ENCODE results near the gene KRT75. TPM values are rescaled to one million over a fixed set of nuclear protein-coding genes. Genes with fewer than 3 reads are reported as not detected.
"Not testable (repeated sequence)": the region's sequence is repeated elsewhere in the genome, so short reads cannot be mapped to it uniquely, and the experiment has no call there.

Gene KRT75
- polyA plus RNA-seq (ENCODE audit: insufficient read length in 3 of 3): not detected
- long read RNA-seq, donor 1: 0 reads
- long read RNA-seq, donor 2: 0 reads
- long read RNA-seq, donor 3: 0 reads
- long read RNA-seq, donor 4: 0 reads
- long read RNA-seq, donor 5: 0 reads
- long read RNA-seq, donor 6: 0 reads
- long read RNA-seq, donor 7: 0 reads
- long read RNA-seq, donor 8: 0 reads
- long read RNA-seq, donor 9: 0 reads
- long read RNA-seq, donor 10: 0 reads
- long read RNA-seq, donor 11: 0 reads
- long read RNA-seq, donor 12: 0 reads
- long read RNA-seq, donor 13: 0 reads
- long read RNA-seq, donor 14: 0 reads
- long read RNA-seq, donor 15: 0 reads
- long read RNA-seq, donor 16: 0 reads

DNA sequence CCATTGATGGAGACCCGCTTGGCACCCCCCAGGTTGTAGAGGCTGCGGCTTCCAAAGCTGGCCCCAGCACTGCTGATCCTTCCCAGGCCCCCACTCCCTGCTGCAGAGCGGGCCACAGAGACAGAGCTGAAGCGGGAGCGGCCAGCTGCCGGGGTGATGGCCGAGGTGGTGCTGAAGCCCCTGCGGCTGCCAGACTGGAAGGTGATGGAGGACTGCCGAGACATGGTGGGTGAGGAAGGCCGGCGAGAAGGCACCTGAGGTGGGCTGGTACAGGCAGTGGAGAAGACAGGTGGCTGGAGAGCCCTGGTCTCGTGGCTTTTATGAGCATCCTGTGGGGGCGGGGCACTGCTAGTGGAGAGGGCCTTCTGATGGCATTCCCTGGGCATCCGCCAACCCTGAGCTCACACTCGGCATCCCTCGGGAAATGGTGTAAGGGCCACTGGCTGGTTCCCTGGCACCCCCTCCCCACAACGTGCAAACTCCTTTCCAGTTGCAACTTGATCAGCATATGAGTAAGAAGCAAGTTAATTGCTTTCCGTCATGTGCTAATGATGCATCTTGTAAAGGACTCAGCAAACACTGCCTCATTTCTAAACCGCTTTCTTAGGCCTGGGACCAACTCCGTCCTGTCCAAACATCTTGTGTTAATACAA, at the start of gene KRT75:
TSS of gene KRT75 (minus strand) at position 291 of the 653 bp plus-strand sequence. CDS start at position 224, 67 bp downstream.
- DNase-seq (ENCODE audit: extremely low read depth in 1 of 11, low read depth in 9 of 11, low spot score in 4 of 11): no peak

DNA sequence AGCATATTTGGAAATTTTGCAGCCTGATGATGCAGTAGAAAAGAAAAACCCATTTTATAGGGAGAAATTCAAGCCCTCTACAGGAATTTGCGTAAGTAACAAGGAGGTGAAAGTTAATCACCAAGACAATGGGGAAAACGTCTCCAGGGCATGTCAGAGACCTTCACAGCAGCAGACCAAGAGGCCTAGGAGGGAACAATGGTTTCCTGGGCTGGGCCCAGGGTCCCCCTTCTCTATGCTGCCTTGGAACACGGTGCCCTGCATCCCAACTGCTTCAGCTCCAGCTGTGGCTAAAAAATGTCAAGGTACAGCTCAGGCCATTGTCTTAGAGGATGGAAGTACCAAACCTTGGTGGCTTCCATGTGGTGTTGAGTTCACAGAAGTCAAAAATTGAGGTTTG, 45.9 kb upstream of the KRT75 start:
- DNase-seq (ENCODE audit: extremely low read depth in 1 of 11, low read depth in 9 of 11, low spot score in 4 of 11): no peak

GRCh38 chr12:52477651-52478050, 43.5 kb upstream of the KRT75 start:
- no peak for DNase-seq (ENCODE audit: extremely low read depth in 1 of 11, low read depth in 9 of 11, low spot score in 4 of 11)

GRCh38 chr12:52474212-52474611, 40.0 kb upstream of the KRT75 start:
- no peak for DNase-seq (ENCODE audit: extremely low read depth in 1 of 11, low read depth in 9 of 11, low spot score in 4 of 11)

DNA sequence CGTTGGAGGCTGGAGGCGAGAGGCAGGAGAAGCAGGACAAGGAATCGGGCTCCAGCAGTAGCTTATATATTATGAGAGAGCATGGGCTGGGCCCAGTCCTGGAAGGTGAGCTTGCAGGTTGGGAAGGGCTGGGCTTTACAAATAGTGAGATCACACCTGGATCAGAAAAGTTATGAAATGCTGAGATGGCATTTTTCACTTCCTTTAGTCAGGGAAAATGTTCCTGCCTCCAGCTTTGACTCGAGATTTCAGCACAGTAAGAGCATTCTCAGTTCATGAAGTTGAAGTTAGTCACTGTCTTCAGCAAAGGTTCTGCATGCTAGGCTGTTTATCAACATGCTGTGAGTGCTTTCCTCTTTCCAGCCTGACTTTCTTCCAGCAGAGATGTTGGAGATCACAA, 39.6 kb upstream of the KRT75 start, which contains the start of gene KRT6C:
TSS of gene KRT6C (minus strand) at position 38 of the 400 bp plus-strand sequence. CDS start 68 bp downstream, outside the sequence.
- no peak for DNase-seq (ENCODE audit: extremely low read depth in 1 of 11, low read depth in 9 of 11, low spot score in 4 of 11)

DNA sequence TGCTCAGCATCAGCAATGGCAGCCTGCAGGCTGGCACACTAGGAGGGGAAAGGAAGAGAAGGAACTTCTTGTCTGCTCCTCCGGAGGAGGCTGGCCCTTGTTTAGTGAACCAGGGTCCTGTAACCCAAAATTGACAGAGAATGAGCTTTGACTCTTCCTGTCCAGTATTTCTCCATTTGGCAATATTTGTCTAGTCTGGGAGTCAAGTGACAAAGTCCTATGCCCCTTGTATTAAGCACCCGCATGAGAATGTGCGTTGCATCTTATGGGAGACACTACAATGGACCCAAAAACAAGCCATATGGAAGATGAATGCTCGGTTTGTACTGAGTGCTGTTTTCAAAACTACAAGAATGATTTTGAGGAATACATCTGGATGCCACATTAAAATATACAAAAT, 35.7 kb upstream of the KRT75 start:
- no peak for DNase-seq (ENCODE audit: extremely low read depth in 1 of 11, low read depth in 9 of 11, low spot score in 4 of 11)

GRCh38 chr12:52464897-52465296, 30.7 kb upstream of the KRT75 start:
- DNase-seq (ENCODE audit: extremely low read depth in 1 of 11, low read depth in 9 of 11, low spot score in 4 of 11): no peak

GRCh38 chr12:52461693-52462092, 27.5 kb upstream of the KRT75 start:
- no peak for DNase-seq (ENCODE audit: extremely low read depth in 1 of 11, low read depth in 9 of 11, low spot score in 4 of 11)

GRCh38 chr12:52458861-52459260, 24.7 kb upstream of the KRT75 start:
- DNase-seq (ENCODE audit: extremely low read depth in 1 of 11, low read depth in 9 of 11, low spot score in 4 of 11): no peak

DNA sequence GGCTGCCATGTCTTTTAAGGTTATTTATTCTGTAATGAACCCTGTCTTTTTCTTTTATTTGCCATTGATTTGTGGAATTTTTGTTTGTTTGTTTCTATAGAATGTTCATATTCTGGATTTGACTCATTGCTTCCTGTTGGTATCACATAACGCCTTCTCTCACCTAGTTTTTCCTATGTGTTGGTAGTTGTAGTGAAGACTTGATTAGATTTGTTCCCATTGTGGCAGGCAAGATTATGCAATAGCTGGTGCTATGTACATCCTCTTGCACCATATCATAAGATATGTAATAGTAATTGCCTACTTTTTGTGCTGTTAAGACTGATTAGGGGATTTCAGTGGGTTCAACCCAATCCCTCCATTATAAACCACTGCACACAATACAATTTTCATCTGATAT, 21.6 kb upstream of the KRT75 start:
- DNase-seq (ENCODE audit: extremely low read depth in 1 of 11, low read depth in 9 of 11, low spot score in 4 of 11): no peak

DNA sequence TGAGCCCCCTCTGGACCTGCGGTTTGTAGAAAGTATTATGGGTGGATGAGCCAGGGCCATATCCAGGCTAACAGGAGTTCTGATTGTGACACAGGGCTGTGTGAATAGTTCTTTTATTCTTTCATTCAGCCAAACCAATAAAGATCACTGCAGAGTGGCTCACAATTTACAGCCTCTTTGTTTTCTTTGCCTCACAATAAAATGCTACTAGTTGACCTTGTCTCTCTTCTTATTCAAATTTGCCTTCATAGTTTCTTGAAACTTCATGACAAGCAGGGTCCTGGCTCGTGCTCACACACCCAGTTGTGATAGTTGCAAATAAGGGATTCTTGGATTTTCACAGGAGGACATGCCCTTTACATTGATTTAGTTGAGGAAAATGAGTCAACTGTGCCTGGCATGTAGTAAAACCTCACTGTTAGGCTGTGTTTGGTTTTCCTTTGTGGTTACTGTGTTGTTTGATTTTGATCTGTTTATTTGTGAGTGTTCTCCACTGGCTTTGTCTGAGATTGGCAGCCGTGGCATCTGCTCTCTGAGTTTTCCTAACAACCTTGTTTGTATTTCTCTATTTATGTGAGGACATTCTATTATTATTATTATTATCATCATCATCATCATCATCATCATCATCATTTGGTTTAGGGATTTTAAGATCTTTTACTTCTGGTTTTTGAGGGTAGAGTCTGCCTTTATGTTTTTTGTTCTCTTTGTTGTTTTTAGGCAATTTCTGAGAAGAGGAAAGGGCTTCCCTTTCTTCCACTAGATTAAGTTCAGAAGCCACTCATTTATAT, 20.4 kb upstream of the KRT75 start:
- DNase-seq (ENCODE audit: extremely low read depth in 1 of 11, low read depth in 9 of 11, low spot score in 4 of 11): no peak

DNA sequence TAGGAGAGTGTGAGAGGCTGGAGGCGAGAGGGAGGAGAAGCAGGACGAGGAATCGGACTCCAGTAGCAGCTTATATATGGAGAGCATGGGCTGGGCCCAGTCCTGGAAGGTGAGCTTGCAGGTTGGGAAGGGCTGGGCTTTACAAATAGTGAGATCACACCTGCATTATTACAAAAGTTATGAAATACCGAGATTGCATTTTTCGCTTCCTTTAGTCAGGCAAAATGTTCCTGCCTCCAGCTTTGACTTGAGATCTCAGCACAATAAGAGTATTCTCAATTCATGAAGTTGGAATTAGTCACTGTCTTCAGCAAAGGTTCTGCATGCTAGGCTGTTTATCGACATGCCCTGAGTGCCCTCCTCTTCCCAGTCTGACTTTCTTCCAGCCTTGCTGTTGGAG, 17.9 kb upstream of the KRT75 start, which contains the start of gene KRT6B:
TSS of gene KRT6B (minus strand) at position 46 of the 400 bp plus-strand sequence. CDS start 68 bp downstream, outside the sequence.
- no peak for DNase-seq (ENCODE audit: extremely low read depth in 1 of 11, low read depth in 9 of 11, low spot score in 4 of 11)

- no peak for DNase-seq (ENCODE audit: extremely low read depth in 1 of 11, low read depth in 9 of 11, low spot score in 4 of 11)
Observed at GRCh38 chr12:52448228-52448627, 14.1 kb upstream of the KRT75 start.

GRCh38 chr12:52447196-52447595, 13.0 kb upstream of the KRT75 start:
- DNase-seq (ENCODE audit: extremely low read depth in 1 of 11, low read depth in 9 of 11, low spot score in 4 of 11): not testable (repeated sequence)

GRCh38 chr12:52446367-52447045, 12.3 kb upstream of the KRT75 start:
- DNase-seq (ENCODE audit: extremely low read depth in 1 of 11, low read depth in 9 of 11, low spot score in 4 of 11): no peak

DNA sequence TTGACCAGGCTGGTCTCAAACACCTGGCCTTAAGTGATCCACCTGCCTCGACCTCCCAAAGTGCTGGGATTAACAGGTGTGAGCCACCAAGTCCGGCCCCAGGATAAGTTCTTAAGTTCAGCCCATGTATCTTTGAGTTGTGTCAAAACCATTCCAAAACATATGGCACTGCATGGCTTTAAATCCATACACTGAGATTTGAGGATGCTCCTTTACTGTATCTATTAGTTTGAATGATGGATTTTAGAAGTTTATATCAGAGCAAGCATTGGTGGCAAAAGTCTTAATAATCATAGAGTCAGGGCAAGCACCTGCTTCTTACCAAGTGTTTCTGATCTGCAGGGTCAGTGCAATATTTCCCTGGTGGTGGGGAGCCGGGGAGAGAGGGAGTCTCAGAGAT, 11.7 kb upstream of the KRT75 start:
- no peak for DNase-seq (ENCODE audit: extremely low read depth in 1 of 11, low read depth in 9 of 11, low spot score in 4 of 11)

DNA sequence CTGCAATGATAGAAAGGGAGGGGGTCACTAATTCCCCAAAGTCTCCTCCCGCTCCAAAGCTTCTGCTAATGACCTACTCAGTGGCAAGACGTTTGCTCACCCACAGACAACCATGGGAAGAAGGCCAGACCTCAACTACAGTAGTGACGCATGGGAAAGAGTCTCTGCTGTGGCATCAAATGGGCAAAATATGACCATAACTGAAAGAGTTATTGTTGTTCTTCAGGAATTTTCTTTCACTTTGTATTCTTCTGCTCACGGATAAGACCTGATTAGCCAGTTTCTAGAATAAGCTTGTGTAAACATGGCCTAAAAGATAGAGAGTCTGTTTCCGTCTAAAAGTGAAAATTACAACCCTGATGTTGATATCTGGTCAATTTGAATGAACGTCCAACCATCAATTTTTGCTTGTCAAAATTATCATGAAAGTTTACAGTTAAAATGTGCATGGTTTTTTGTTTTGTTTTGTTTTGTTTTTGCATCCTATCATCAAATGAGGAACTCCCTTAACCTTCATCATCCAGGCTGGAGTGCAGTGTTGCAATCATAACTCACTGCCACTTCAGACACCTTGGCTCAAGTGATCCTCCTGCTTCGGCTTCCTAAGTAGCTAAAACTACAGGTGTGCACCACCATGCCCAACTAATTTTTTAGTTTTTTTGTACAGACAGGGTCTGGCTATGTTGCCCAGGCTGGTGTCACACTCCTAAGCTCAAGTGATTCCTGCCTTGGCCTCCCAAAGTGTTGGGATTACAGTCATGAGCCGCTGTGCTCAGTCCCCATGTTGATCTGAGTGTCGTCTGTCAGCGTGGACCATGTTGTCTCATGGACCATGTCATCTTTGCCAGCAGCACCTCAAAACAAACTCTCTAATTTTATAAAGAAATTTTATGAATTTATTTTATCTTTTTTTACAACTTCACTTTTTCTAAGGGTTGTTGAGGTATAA, 10.8 kb upstream of the KRT75 start:
- no peak for DNase-seq (ENCODE audit: extremely low read depth in 1 of 11, low read depth in 9 of 11, low spot score in 4 of 11)

DNA sequence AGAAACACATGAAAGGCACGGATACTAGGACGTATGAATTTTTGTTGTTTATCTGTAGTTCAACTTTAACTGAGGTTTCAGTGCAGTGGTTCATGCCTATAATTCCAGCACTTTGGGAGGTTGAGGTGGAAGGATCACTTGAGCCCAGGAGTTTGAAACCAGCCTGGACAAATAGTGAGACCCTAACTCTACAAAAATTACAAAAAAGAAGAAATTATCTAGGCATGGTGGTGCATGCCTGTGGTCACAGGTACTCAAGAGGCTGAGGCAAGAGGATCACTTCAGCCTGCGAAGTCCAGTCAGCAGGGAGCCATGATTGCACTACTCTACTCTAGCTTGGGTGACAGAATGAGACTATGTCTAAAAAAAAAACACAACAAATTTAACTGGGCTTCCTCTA, 9.8 kb upstream of the KRT75 start:
- DNase-seq (ENCODE audit: extremely low read depth in 1 of 11, low read depth in 9 of 11, low spot score in 4 of 11): no peak
